ENCODE results near the gene C10orf71. TPM values are rescaled to one million over a fixed set of nuclear protein-coding genes. Genes with fewer than 3 reads are reported as not detected.

The C10orf71 gene
- total RNA-seq, 2 donors from 2014 or later = 0.14 TPM; not detected in 1

- no peak overlapping the region for H3K4me3 ChIP-seq
- no peaks in the 10 kb centered on the region for H3K4me1 ChIP-seq (ENCODE audit: control insufficient read depth in 1 of 2, low read depth in 2 of 2)
- no peaks in the 10 kb centered on the region for H3K27me3 ChIP-seq (replicated peaks; ENCODE audit: insufficient read depth)
- no peaks in the 10 kb centered on the region for H3K36me3 ChIP-seq
- ATAC-seq (ENCODE audit: insufficient number of reproducible peaks, low FRiP score, low read depth) = no peak
- DNase-seq (ENCODE audit: low spot score) = no peak
- H3K9me3 ChIP-seq = no peaks in the 10 kb centered on the region
- no peak overlapping the region for H3K27ac ChIP-seq
- TF ChIP-seq CTCF (IDR thresholded peaks at IDR 0.05) = no peak
These were observed 63.0 kb downstream of the C10orf71 start for GRCh38 chr10:49361735-49362568.

GRCh38 chr10:49362596-49363260, 63.8 kb downstream of the C10orf71 start:
- Histone ChIP-seq H3K27me3 (replicated peaks; ENCODE audit: insufficient read depth) (no peaks in the 10 kb centered on the region), H3K4me3 (no peak overlapping the region), H3K4me1 (ENCODE audit: control insufficient read depth in 1 of 2, low read depth in 2 of 2) (no peaks in the 10 kb centered on the region), H3K9me3 (no peaks in the 10 kb centered on the region), H3K36me3 (no peaks in the 10 kb centered on the region), H3K27ac (no peak overlapping the region)
- DNase-seq (ENCODE audit: low spot score) (no peak), ATAC-seq (ENCODE audit: insufficient number of reproducible peaks, low FRiP score, low read depth) (no peak)
- TF ChIP-seq CTCF (IDR thresholded peaks at IDR 0.05) = no peak

- TF ChIP-seq CTCF (IDR thresholded peaks at IDR 0.05) = no peak
- ATAC-seq (ENCODE audit: insufficient number of reproducible peaks, low FRiP score, low read depth) (no peak), DNase-seq (ENCODE audit: low spot score) (no peak)
- Histone ChIP-seq H3K4me3 (no peak overlapping the region), H3K27me3 (replicated peaks; ENCODE audit: insufficient read depth) (no peaks in the 10 kb centered on the region), H3K4me1 (ENCODE audit: control insufficient read depth in 1 of 2, low read depth in 2 of 2) (no peaks in the 10 kb centered on the region), H3K9me3 (no peaks in the 10 kb centered on the region), H3K36me3 (no peaks in the 10 kb centered on the region), H3K27ac (no peak overlapping the region)
These were observed 64.5 kb downstream of the C10orf71 start for GRCh38 chr10:49363309-49364031.

GRCh38 chr10:49364051-49364450, 65.1 kb downstream of the C10orf71 start:
- TF ChIP-seq CTCF (IDR thresholded peaks at IDR 0.05) = no peak
- Histone ChIP-seq H3K27me3 (replicated peaks; ENCODE audit: insufficient read depth) (no peaks in the 10 kb centered on the region), H3K36me3 (no peaks in the 10 kb centered on the region), H3K4me1 (ENCODE audit: control insufficient read depth in 1 of 2, low read depth in 2 of 2) (no peaks in the 10 kb centered on the region), H3K4me3 (no peak overlapping the region), H3K27ac (no peak overlapping the region), H3K9me3 (no peaks in the 10 kb centered on the region)
- DNase-seq (ENCODE audit: low spot score) (no peak), ATAC-seq (ENCODE audit: insufficient number of reproducible peaks, low FRiP score, low read depth) (no peak)

GRCh38 chr10:49364747-49365146, 65.8 kb downstream of the C10orf71 start:
- no peaks in the 10 kb centered on the region for H3K36me3 ChIP-seq
- no peak for ATAC-seq (ENCODE audit: insufficient number of reproducible peaks, low FRiP score, low read depth)
- TF ChIP-seq CTCF (IDR thresholded peaks at IDR 0.05) = no peak
- H3K9me3 ChIP-seq = no peaks in the 10 kb centered on the region
- no peaks in the 10 kb centered on the region for H3K4me1 ChIP-seq (ENCODE audit: control insufficient read depth in 1 of 2, low read depth in 2 of 2)
- no peaks in the 10 kb centered on the region for H3K27me3 ChIP-seq (replicated peaks; ENCODE audit: insufficient read depth)
- no peak overlapping the region for H3K27ac ChIP-seq
- no peak overlapping the region for H3K4me3 ChIP-seq
- DNase-seq (ENCODE audit: low spot score) = no peak

Measured in thoracic aorta (tissue), 2 donors.